Testis (tissue), 3 donors: ENCODE data around the gene KCNK7. TPM values are rescaled to one million over a fixed set of nuclear protein-coding genes. Genes with fewer than 3 reads are reported as not detected.

Experiments
- DNase-seq: peaks from one replicate; pipeline ENCODE4 v3.0.0-alpha.2; 2019
- H3K27ac ChIP-seq, 2 donors: fragments of 200-600 bp; sonication (generic); one replicate each; pipeline ENCODE4 v1.5.1; 2019
- H3K27me3 ChIP-seq: fragments of 200-600 bp; sonication (generic); one replicate; pipeline ENCODE4 v1.5.1; 2019
- H3K36me3 ChIP-seq: fragments of 200-600 bp; sonication (generic); one replicate; pipeline ENCODE4 v1.5.1; 2017; ENCODE audit warnings: low read depth; ENCODE audit errors: missing control alignments
- H3K4me1 ChIP-seq: fragments of 200-600 bp; sonication (generic); one replicate; pipeline ENCODE4 v1.5.1; 2019
- H3K4me3 ChIP-seq, 2 donors: fragments of 200-600 bp; sonication (generic); one replicate each; pipeline ENCODE4 v1.5.1; 2017 to 2019
- H3K9me3 ChIP-seq: fragments of 200-600 bp; sonication (generic); one replicate; pipeline ENCODE4 v1.5.1; 2017
- CTCF ChIP-seq, 3 experiments: fragments of 450-650 bp in 2 of 3; fragments of 200-600 bp in 1 of 3; sonication (generic) in 1 of 3; IDR thresholded peaks; one replicate each; pipeline ENCODE4 v1.5.1; 2016 to 2019; ENCODE audit warnings: antibody characterized with exemption in 3 of 3, mild to moderate bottlenecking in 2 of 3, moderate library complexity in 1 of 3
- POLR2A ChIP-seq: fragments of 450-650 bp; IDR thresholded peaks from one replicate; pipeline ENCODE4 v1.6.1; 2017; ENCODE audit warnings: antibody characterized with exemption, mild to moderate bottlenecking, moderate library complexity
- WGBS, 2 donors: methylation state at CpG; one replicate each; pipeline ENCODE4 v1.1.5; 2018; 5-methylcytosine and 5-hydroxymethylcytosine counted together
- intact Hi-C: fragments of 100-400 bp; cut with DNase I; formaldehyde crosslinking; loops from one replicate; pipeline ENCODE4 v1.15.1; 2023; ENCODE audit warnings: low total_unique reads
- polyA plus RNA-seq: library from polyadenylated mRNA; stranded (reverse); fragments of 350-450 nt; fragmentation: Illumina TruSeq; extraction: RNeasy Lipid Tissue Mini Kit (QIAGEN cat#74804); gene quantifications from one replicate; pipeline ENCODE4 v1.2.3, GENCODE V29; 2014; ENCODE audit warnings: low read depth, low replicate concordance; ENCODE audit not compliant: insufficient read depth
- total RNA-seq, 2 donors: library from RNA; depleted of rRNA; stranded (reverse); fragments of >200 nt; gene quantifications; one replicate each; pipeline ENCODE4 v1.2.3, GENCODE V29; 2016

The KCNK7 gene
- total and polyA plus RNA-seq, 3 donors from 2014 or later: 0.26 to 2.5 (median 0.99) TPM

GRCh38 chr11:65615950-65616574 lies 20.5 kb upstream of the KCNK7 start:
- DNase-seq: peak; percentile 50
- WGBS, 2 donors: 0 to 1% methylated on average over 9 to 14 of the region's 50 CpGs
- intact Hi-C loops: no loop called here

GRCh38 chr11:65615229-65615949 lies 19.8 kb upstream of the KCNK7 start, which contains the start of gene PCNX3:
PCNX3 (plus strand) TSS chr11:65615776; CDS start chr11:65616312, 536 bp downstream.
- TF ChIP-seq POLR2A (no peak), CTCF (IDR thresholded peaks at IDR 0.05) (peak in 2 of 3 experiments; percentile 34 to 38)
- Histone ChIP-seq H3K4me1 (peaks cover 46% of the 10 kb centered on the region), H3K36me3 (no peaks in the 10 kb centered on the region), H3K27me3 (no peaks in the 10 kb centered on the region), H3K27ac (peak within 1 kb of the TSS; percentile 77 to 91), H3K4me3 (peak within 1 kb of the TSS; percentile 75 to 83), H3K9me3 (no peaks in the 10 kb centered on the region)
- WGBS, 2 donors: 0% methylated on average over 23 to 48 of the region's 55 CpGs
- peak; percentile 100 for DNase-seq
- intact Hi-C loops: no loop called here

More at GRCh38 chr11:65615950-65616574, 20.5 kb upstream of the KCNK7 start:
- H3K4me1 ChIP-seq: peaks cover 39% of the 10 kb centered on the region
- peak overlapping the region; percentile 73 to 83 for H3K4me3 ChIP-seq
- no peaks in the 10 kb centered on the region for H3K27me3 ChIP-seq
- H3K27ac ChIP-seq: peak overlapping the region; percentile 51 to 78
- no peaks in the 10 kb centered on the region for H3K9me3 ChIP-seq
- TF ChIP-seq POLR2A (no peak), CTCF (IDR thresholded peaks at IDR 0.05) (no peak)
- H3K36me3 ChIP-seq: no peaks in the 10 kb centered on the region

- Histone ChIP-seq H3K36me3 (no peaks in the 10 kb centered on the region), H3K27me3 (no peaks in the 10 kb centered on the region), H3K27ac (peak overlapping the region; percentile 77 to 91), H3K9me3 (no peaks in the 10 kb centered on the region), H3K4me3 (peak overlapping the region; percentile 75 to 83), H3K4me1 (peaks cover 52% of the 10 kb centered on the region)
- DNase-seq: no peak
- intact Hi-C loops: no loop called here
- 20 to 33% methylated on average over 8 to 42 of the region's 43 CpGs for WGBS, 2 donors
- TF ChIP-seq POLR2A (no peak), CTCF (IDR thresholded peaks at IDR 0.05) (no peak)
Observed at GRCh38 chr11:65613091-65613928, 17.7 kb upstream of the KCNK7 start.

- Histone ChIP-seq H3K27me3 (no peaks in the 10 kb centered on the region), H3K9me3 (no peaks in the 10 kb centered on the region), H3K36me3 (no peaks in the 10 kb centered on the region), H3K27ac (peak overlapping the region; percentile 77 to 91), H3K4me1 (peaks cover 53% of the 10 kb centered on the region), H3K4me3 (peak overlapping the region; percentile 75 to 83)
- DNase-seq: no peak
- 43 to 52% methylated on average over 3 to 7 of the region's 7 CpGs for WGBS, 2 donors
- TF ChIP-seq POLR2A (no peak), CTCF (IDR thresholded peaks at IDR 0.05) (no peak)
- intact Hi-C loops: no loop called here
Observed at GRCh38 chr11:65612691-65613090, 17.1 kb upstream of the KCNK7 start.
